Bone marrow (tissue), 2 donors: Measurements from ENCODE around the gene CDRT4.

Experiments
- DNase-seq, 2 donors: peaks; one replicate each; lab custom pipeline; 2025; lab: John Stamatoyannopoulos, UW

The CDRT4 gene

GRCh38 chr17:15492791-15493692 is 25.6 kb upstream of the CDRT4 start:
- DNase-seq: no peak

GRCh38 chr17:15492186-15492585 is 24.8 kb upstream of the CDRT4 start:
- DNase-seq: no peak

DNA sequence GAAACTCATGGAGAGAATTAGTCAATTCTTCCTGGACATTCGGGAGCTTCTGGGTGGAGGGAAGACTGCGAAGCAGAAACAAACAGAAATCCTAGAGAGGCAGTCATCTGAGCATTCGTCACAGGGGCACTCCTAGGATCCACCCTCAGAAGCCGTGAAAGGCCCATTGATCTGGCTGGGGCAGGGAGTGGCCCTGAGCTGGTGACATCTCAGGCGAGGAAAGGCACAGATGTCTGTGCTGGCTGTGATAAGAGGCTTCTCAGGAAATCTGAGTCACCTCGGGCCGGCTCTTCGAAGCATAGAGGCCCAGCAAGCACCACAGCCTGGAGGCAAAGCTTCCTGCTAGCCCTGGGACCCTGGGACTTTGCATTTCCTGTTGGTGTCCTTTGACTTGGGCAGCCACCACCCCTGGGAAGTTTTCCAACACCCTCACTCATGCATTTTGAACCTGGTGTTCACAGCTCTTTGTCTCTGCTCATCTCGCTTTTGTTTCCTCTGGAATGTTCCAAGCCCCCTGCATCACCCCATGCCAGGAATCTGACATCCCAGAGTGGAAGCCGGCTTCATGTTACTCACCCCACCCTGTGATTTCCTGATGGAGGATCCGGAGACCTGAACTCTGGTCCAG is 23.3 kb upstream of the CDRT4 start:
- DNase-seq: peak in 1 of 2 donors; percentile 92

GRCh38 chr17:15488557-15488956 is 21.1 kb upstream of the CDRT4 start:
- no peak for DNase-seq

GRCh38 chr17:15485045-15485444 is 17.6 kb upstream of the CDRT4 start:
- DNase-seq: no peak

DNA sequence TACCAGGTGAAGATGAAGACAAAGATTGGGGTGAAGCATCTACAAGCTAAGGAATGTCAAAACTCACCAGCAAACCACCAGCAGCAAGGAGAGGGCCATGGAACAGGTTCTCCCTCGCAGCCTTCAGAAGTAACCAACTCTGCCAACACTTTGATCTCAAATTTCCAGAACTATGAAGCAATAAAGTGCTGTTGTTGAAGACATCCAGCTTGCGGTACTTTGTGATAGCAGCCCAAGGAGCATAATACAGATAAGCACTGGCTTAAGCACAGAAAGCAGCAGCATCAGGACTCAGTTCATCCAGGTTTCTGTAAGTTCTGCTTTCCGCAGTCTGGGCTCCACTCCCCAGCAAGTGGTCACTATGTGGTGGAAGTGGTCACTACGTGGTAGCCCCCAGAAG is 16.0 kb upstream of the CDRT4 start:
- no peak for DNase-seq

DNA sequence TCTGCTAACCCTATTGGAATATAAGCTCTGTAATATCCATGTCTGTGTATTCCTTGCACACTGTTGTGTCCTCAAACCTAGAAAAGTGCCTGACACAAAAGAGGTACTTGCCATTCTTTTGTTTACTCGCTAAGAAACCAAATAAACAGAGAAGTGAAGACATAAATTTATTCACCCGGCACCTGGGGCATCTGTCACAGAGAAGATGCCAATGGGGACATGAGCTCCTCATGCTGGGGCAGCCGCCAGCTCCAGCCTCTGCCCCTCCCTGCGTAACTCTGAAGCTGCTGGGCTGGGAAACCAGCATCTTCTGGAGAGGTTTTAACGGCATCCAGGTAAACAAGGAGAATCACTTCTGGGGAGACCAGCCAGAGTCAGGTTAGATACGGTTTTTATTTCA is 15.1 kb upstream of the CDRT4 start:
- no peak for DNase-seq

GRCh38 chr17:15481481-15481880 is 14.1 kb upstream of the CDRT4 start:
- no peak for DNase-seq

DNA sequence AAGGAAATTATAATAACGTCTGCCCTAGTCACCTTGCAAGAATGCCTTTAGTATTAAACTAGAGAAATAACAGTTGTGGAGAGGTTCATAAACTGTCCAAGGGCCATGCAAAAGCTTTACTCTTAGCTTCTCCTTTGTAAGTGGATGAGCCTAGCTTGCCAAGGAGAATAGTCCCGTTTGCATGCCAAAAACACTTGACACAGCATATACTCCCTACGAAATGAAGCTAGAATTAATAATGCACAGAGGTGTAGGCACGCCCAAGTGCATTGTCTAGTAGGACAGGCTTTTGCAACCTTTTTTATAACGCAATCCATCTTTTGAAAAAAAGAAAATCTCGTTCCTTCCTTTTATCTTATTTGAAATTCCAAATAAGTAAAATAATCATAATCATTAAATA is 12.8 kb upstream of the CDRT4 start:
- DNase-seq: no peak

GRCh38 chr17:15479703-15480102 is 12.3 kb upstream of the CDRT4 start:
- no peak for DNase-seq

DNA sequence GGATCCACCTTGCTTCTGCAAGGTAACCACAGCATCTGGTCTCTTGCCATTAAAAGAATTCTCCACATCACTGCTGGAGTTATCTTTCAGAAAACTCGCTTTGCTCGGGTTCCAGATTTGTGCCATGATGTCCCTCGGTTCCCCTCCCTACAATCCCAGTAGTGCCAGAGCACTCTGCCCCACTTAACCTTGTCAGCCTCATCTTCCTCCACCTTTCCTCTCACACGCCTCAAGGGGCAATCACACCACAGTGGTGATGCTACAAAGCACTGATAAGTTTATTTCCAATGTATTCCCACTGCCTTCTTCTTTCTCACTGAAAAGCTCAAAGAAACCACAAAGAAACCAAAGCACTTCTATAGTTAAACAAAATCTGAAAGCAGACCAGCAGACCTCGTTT is 11.4 kb upstream of the CDRT4 start:
- DNase-seq: no peak

- DNase-seq: no peak
Measured at GRCh38 chr17:15475631-15476354, 8.4 kb upstream of the CDRT4 start.

DNA sequence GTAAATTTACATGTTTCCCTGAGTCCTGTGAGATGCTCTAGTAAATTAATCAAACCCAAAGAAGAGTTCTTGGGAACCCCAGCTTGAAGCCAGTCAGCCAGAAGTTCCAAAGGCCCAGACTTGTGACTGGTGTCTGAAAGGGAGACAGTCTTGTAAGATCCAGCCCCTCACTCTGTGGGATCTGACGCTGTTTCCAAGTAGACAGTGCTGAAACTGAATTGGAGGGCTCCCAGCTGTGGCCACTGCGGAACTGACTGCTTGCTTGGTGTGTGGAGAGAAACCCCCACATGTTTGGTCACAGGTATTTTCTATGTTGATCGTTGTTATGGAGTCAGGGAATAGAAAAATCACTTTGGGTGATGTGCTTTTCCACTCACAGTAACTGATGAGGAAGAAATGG is 5.5 kb upstream of the CDRT4 start:
- DNase-seq: no peak

- DNase-seq: no peak
Measured at GRCh38 chr17:15470536-15470935, 3.1 kb upstream of the CDRT4 start.

- DNase-seq: no peak
Measured at GRCh38 chr17:15469260-15469659, 1.8 kb upstream of the CDRT4 start.

DNA sequence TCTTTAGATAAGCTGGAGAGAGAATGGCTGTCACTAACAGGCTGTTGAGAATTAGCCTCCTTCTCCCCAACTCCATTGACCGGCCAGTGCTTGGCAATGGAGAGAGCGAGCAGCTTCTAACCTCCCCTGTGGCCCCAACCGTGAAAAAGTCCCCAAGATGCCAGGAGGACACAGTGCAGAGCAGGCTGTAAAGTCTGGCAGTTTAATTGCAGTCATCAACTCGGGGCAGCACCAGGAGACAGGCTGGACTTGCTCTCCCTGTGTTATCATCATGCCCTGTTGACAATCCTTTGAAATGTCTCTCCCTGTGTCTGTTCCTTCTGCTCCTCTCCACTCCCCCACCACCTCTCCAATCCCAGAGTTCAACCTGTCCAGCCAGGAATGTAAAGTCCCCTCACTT is 705 bp upstream of the CDRT4 start:
- DNase-seq: no peak

- DNase-seq: no peak
Measured at GRCh38 chr17:15466131-15466530, 1.3 kb downstream of the CDRT4 start.

GRCh38 chr17:15465045-15465701 is 2.2 kb downstream of the CDRT4 start:
- DNase-seq: no peak

GRCh38 chr17:15464231-15464985 is 3.0 kb downstream of the CDRT4 start:
- DNase-seq: no peak

DNA sequence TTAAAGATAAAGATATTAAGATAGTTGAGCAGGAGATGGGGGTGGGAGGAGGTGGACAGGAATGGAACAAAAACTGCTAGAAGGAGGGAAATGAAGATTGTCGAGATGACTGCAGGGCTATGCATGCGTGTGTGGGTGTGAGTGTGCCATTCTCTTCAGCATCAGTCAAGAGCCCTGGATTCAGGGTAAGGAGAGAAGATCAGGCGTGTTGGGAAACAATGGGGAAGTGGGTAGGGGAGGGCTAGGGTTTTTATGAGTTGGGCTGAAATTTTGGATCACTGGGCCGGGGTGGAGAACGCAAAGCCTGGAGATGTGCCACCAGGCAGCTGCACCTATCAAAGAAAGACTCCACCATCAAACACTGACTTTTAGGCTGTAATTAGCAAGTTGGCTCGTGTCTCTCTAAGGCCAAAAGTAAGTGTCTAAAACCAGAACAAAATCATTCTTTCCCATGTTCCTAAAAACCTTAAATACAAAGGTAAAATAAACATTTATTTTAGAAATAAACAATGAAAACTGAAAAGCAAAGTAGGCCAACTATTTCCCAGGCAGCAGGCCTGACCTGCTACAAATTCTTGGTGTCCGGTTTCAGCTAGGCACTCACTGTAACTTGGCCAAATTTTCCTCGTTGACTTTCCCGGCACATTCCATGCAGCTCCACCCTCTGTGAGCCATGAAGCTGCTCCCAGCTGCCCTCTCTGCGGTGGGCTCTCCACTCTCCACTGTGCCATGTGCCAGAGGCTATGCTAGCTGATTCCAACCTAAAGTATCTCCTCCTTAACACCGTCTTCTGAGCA is 4.2 kb downstream of the CDRT4 start:
- DNase-seq: no peak

GRCh38 chr17:15457723-15458094 is 9.7 kb downstream of the CDRT4 start:
- DNase-seq: no peak
